Type B pancreatic cell (in vitro differentiated cells): ENCODE measurements around the gene CCDC12. TPM values are rescaled to one million over a fixed set of nuclear protein-coding genes. Genes with fewer than 3 reads are reported as not detected.

Source experiments
- DNase-seq: peaks from one replicate; pipeline ENCODE4 v3.0.0; 2021; ENCODE audit warnings: mixed read lengths; ENCODE audit not compliant: unreplicated experiment; ENCODE audit errors: extremely low spot score
- H3K27ac Mint-ChIP-seq: 2 replicates; pipeline ENCODE4 v1.8.0; 2021; ENCODE audit warnings: mild to moderate bottlenecking, mixed read lengths
- H3K27me3 Mint-ChIP-seq: 2 replicates; pipeline ENCODE4 v1.8.0; 2021; ENCODE audit warnings: mixed read lengths
- H3K36me3 Mint-ChIP-seq: 2 replicates; pipeline ENCODE4 v1.8.0; 2021; ENCODE audit warnings: mixed read lengths
- H3K4me1 Mint-ChIP-seq: one replicate; pipeline ENCODE4 v1.8.0; 2021; ENCODE audit warnings: mixed read lengths; ENCODE audit not compliant: unreplicated experiment
- H3K4me3 Mint-ChIP-seq: 2 replicates; pipeline ENCODE4 v1.8.0; 2021; ENCODE audit warnings: mild to moderate bottlenecking, mixed read lengths
- H3K9me3 Mint-ChIP-seq: 2 replicates; pipeline ENCODE4 v1.8.0; 2021; ENCODE audit warnings: mixed read lengths
- total RNA-seq: library from RNA; stranded (reverse); gene quantifications from 2 replicates; pipeline ENCODE4 v1.2.1, GENCODE V29; 2021; ENCODE audit warnings: low replicate concordance
- TF ChIP-seq, protein P1 (sequence below): fragments of 200-600 bp; sonication (generic); conservative IDR thresholded peaks from 2 replicates; pipeline ENCODE4 v1.5.0; 2021; ENCODE audit warnings: antibody characterized with exemption, mild to moderate bottlenecking

The CCDC12 gene
- total RNA-seq, 1 donor from 2014 or later = 46.7 TPM

DNA sequence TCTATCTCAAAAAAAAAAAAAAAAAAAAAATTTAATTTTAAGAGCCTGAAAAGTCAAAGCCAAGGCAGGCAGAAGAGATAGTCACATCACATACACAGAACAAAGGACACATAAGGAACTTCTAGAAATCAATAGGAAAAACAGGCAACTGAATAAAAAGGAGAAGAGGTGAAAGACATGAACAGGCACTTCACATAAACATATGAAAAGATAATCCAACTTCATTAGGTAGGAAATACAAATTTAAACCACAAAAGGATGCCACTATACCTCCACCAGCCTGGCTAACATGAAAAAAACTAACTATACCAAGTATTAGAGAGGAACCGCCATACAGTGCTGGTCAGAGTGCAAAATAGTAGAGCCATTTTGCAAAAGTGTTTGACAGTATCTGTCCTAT lies 14.1 kb downstream of the CCDC12 start:
- peaks cover 66% of the 10 kb centered on the region for H3K4me1 Mint-ChIP-seq
- H3K9me3 Mint-ChIP-seq = peaks cover 4% of the 10 kb centered on the region

GRCh38 chr3:46960835-46961234 lies 15.7 kb downstream of the CCDC12 start:
- DNase-seq = no peak
- H3K9me3 Mint-ChIP-seq = peaks cover 4% of the 10 kb centered on the region
- peak overlapping the region; percentile 82 for H3K4me3 Mint-ChIP-seq
- H3K27ac Mint-ChIP-seq = peak overlapping the region; percentile 99
- TF ChIP-seq, protein P1, sequence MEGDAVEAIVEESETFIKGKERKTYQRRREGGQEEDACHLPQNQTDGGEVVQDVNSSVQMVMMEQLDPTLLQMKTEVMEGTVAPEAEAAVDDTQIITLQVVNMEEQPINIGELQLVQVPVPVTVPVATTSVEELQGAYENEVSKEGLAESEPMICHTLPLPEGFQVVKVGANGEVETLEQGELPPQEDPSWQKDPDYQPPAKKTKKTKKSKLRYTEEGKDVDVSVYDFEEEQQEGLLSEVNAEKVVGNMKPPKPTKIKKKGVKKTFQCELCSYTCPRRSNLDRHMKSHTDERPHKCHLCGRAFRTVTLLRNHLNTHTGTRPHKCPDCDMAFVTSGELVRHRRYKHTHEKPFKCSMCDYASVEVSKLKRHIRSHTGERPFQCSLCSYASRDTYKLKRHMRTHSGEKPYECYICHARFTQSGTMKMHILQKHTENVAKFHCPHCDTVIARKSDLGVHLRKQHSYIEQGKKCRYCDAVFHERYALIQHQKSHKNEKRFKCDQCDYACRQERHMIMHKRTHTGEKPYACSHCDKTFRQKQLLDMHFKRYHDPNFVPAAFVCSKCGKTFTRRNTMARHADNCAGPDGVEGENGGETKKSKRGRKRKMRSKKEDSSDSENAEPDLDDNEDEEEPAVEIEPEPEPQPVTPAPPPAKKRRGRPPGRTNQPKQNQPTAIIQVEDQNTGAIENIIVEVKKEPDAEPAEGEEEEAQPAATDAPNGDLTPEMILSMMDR = no peak
- H3K27me3 Mint-ChIP-seq = no peaks in the 10 kb centered on the region
- peaks cover 22% of the 10 kb centered on the region for H3K36me3 Mint-ChIP-seq
- H3K4me1 Mint-ChIP-seq = peaks cover 59% of the 10 kb centered on the region

More for the DNA sequence above, 14.1 kb downstream of the CCDC12 start:
- Mint-ChIP-seq H3K27me3 (no peaks in the 10 kb centered on the region), H3K27ac (peak overlapping the region; percentile 99), H3K36me3 (peaks cover 28% of the 10 kb centered on the region), H3K4me3 (peak overlapping the region; percentile 13)
- TF ChIP-seq, protein P1 = no peak
- no peak for DNase-seq

DNA sequence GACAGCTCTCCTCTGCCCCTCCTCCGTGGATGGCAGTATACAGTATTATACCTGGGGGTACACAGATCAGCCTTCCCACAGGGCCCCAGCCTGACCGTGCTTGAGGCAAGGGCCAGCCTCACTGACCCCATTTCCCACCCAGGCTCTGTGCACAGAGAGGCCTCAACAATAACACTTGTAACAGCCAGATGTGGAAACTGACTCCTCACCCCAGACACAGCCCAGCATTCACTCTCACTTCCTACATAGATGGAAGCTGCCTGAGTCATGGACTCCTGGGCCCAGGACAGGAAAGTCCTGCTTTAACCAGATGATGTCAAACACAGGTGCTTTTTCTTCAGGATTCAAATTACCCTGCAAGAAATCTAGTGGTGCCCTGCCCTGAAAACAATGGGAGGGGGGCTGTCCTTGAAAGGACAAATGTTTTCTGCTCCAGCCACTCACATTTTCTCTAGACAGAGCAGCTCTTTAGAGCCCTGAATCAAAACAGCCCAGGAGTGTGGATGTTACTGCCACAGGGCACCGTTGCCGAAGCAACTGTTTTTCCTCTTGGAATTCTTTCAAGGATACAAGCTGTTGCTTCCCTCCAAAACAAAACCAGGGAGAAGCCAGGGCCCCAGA lies 16.4 kb downstream of the CCDC12 start:
- H3K4me1 Mint-ChIP-seq = peaks cover 60% of the 10 kb centered on the region
- TF ChIP-seq, protein P1 = no peak
- peak overlapping the region; percentile 82 for H3K4me3 Mint-ChIP-seq
- peaks cover 4% of the 10 kb centered on the region for H3K9me3 Mint-ChIP-seq
- no peak for DNase-seq
- H3K36me3 Mint-ChIP-seq = peaks cover 19% of the 10 kb centered on the region
- H3K27me3 Mint-ChIP-seq = no peaks in the 10 kb centered on the region
- peak overlapping the region; percentile 99 for H3K27ac Mint-ChIP-seq

DNA sequence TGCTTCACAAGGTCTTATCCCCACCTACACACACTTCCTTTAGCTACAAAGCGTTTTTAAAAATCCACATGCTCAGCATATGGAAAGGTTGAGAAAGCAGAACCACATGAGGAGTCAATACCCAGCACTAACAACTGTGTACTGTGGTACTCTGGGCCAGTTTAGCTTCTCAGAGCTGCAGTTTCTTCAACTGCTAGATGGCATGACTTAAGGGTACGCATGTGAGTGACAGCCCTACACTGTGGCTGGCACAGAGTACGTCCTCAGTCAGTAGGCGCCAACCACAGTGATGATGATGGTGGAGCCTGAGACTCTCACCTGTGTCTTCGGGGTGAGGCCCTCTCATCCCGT lies 17.4 kb downstream of the CCDC12 start:
- Mint-ChIP-seq H3K27ac (peak overlapping the region; percentile 99), H3K36me3 (peaks cover 19% of the 10 kb centered on the region), H3K9me3 (peaks cover 4% of the 10 kb centered on the region), H3K4me1 (peaks cover 66% of the 10 kb centered on the region), H3K4me3 (no peak overlapping the region), H3K27me3 (no peaks in the 10 kb centered on the region)
- DNase-seq = no peak
- TF ChIP-seq, protein P1 = no peak

DNA sequence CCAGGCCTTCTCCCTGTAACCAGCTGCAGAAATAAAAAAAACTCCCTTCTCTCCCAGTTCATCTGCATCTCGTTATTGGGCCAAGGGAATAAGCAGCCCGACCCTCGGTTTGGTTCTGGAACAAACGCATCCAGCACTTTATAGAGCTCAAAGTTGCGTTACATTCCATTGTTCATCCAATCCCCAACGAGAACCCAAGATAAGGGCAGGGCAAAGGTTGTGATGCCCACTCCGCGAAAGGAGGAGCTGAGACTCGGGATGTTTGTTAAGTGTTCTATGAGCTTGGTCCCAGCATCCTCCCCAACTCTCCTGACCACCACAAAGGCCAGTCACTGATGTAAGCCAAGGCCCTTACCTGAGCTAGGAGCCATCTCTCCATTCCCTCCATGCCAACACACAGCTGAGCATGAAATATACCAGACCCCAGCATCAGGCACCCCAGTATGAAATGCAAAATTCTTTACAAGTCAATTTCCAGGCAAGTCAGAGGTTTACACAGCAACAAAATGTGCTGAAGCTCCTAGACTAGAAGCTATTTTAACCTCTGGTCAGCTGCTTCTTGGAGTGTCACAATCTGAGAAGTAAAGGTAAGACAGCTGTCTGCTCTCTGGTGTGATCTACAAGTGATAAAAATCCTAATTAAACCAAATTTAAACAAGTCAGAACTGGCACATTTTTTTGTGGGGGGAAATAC lies 17.9 kb downstream of the CCDC12 start:
- TF ChIP-seq, protein P1 = no peak
- Mint-ChIP-seq H3K4me3 (no peak overlapping the region), H3K27ac (peak overlapping the region; percentile 99), H3K9me3 (peaks cover 4% of the 10 kb centered on the region), H3K27me3 (no peaks in the 10 kb centered on the region), H3K4me1 (peaks cover 71% of the 10 kb centered on the region), H3K36me3 (peaks cover 19% of the 10 kb centered on the region)
- DNase-seq = no peak
